Neural progenitor cell (in vitro differentiated cells): ENCODE measurements around the gene CDC14A.

Source experiments
- CTCF ChIP-seq: fragments of 200-600 bp; sonication (generic); IDR thresholded peaks from 2 replicates; pipeline ENCODE4 v1.5.1; 2017; ENCODE audit warnings: antibody characterized with exemption, mild to moderate bottlenecking
- EZH2 ChIP-seq: fragments of 200-600 bp; sonication (generic); IDR thresholded peaks from 2 replicates; pipeline ENCODE4 v1.6.1; 2017; ENCODE audit warnings: antibody characterized with exemption, mild to moderate bottlenecking, moderate library complexity
- EZH2phosphoT487 ChIP-seq: fragments of 200-600 bp; sonication (generic); IDR thresholded peaks from 2 replicates; pipeline ENCODE4 v1.6.1; 2017; ENCODE audit warnings: antibody characterized with exemption

DNA sequence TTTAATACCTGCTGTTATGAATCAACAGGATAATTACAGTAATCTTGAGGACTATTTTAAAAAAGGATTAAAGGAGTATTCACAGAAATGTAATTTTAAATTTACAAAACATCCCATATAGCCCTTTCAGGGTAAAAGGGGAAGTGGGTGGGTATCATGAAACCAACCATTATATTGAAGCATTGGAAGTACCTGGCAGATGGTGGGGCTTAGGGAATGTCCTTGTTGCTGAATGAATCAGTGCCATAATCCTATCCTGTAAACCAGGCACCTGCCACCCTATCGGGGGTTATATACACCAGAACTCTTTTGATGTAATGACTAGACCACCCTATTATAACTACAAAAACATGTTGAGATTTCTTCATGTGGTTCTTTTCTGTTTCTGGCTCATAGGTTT is 30.4 kb downstream of the CDC14A start:
- TF ChIP-seq CTCF: no peak
- no peak for TF ChIP-seq EZH2phosphoT487
- no peak for TF ChIP-seq EZH2
